Naive thymus-derived CD4-positive, alpha-beta T cell (primary cell): Measurements from ENCODE around the gene CCDC121. TPM values are rescaled to one million over a fixed set of nuclear protein-coding genes. Genes with fewer than 3 reads are reported as not detected.

Source experiments
- ATAC-seq: fragments of 150-1000 bp; cut with Tn5 transposase; 2 replicates; pipeline ENCODE4 v1.10.0; 2021; ENCODE audit warnings: mild to moderate bottlenecking, moderate library complexity
- CTCF ChIA-PET: fragments of 350-600 bp; sonication (Branson Sonifier 250); formaldehyde crosslinking; loops from one replicate; lab custom pipeline; 2021; ENCODE audit warnings: antibody characterized with exemption; lab: Charles Lee
- POLR2A ChIA-PET: fragments of 350-600 bp; sonication (Branson Sonifier 250); formaldehyde crosslinking; loops from one replicate; lab custom pipeline; 2021; ENCODE audit warnings: antibody characterized with exemption, inconsistent platforms; lab: Charles Lee
- DNase-seq, 9 donors: peaks; one replicate each; pipeline versions ENCODE4 v3.0.0 to v3.0.0-alpha.2; 2020 to 2022; ENCODE audit warnings: mixed read lengths in 1 of 9
- H3K27ac ChIP-seq: one replicate; pipeline ENCODE4 v1.7.0; 2013; ENCODE audit warnings: mild to moderate bottlenecking, low read depth, low read length, moderate library complexity
- H3K27me3 ChIP-seq, 2 donors: one replicate each; pipeline ENCODE4 v1.7.0; 2013; ENCODE audit warnings: low read length in 2 of 2, mild to moderate bottlenecking in 2 of 2, moderate library complexity in 2 of 2; ENCODE audit not compliant: control insufficient read depth in 2 of 2, insufficient read depth in 2 of 2
- H3K36me3 ChIP-seq, 3 experiments: 1 replicate in 2 of 3; 2 replicates in 1 of 3; pipeline ENCODE4 v1.7.0; 2013; ENCODE audit warnings: low read length in 3 of 3, mild to moderate bottlenecking in 3 of 3, moderate library complexity in 1 of 3; ENCODE audit not compliant: insufficient read depth in 3 of 3, control insufficient read depth in 2 of 3
- H3K4me1 ChIP-seq, 2 donors: one replicate each; pipeline ENCODE4 v1.7.0; 2013; ENCODE audit warnings: low read length in 2 of 2, mild to moderate bottlenecking in 2 of 2, moderate library complexity in 1 of 2; ENCODE audit not compliant: control insufficient read depth in 2 of 2, insufficient read depth in 2 of 2
- H3K4me3 ChIP-seq: 2 replicates; pipeline ENCODE4 v1.7.0; 2013; ENCODE audit warnings: mild to moderate bottlenecking, low read length
- H3K9me3 ChIP-seq, 3 experiments: 1 replicate in 2 of 3; 2 replicates in 1 of 3; pipeline ENCODE4 v1.7.0; 2013; ENCODE audit warnings: low read length in 3 of 3; ENCODE audit not compliant: control insufficient read depth in 2 of 3
- H3K27ac Mint-ChIP-seq, 9 donors: one replicate each; pipeline ENCODE4 v1.8.0; 2020 to 2022; ENCODE audit warnings: mixed read lengths in 9 of 9, mild to moderate bottlenecking in 8 of 9, moderate library complexity in 5 of 9, inconsistent platforms in 2 of 9
- H3K27me3 Mint-ChIP-seq, 5 donors: one replicate each; pipeline ENCODE4 v1.8.0; 2021 to 2022; ENCODE audit warnings: mixed read lengths in 5 of 5, mild to moderate bottlenecking in 1 of 5
- H3K36me3 Mint-ChIP-seq, 5 donors: one replicate each; pipeline ENCODE4 v1.8.0; 2020 to 2022; ENCODE audit warnings: mixed read lengths in 5 of 5, mild to moderate bottlenecking in 3 of 5, inconsistent platforms in 1 of 5
- H3K4me1 Mint-ChIP-seq, 7 donors: one replicate each; pipeline ENCODE4 v1.8.0; 2020 to 2022; ENCODE audit warnings: mixed read lengths in 7 of 7, mild to moderate bottlenecking in 3 of 7, inconsistent platforms in 1 of 7
- H3K4me3 Mint-ChIP-seq, 10 donors: one replicate each; pipeline ENCODE4 v1.8.0; 2020 to 2022; ENCODE audit warnings: mild to moderate bottlenecking in 10 of 10, mixed read lengths in 10 of 10, moderate library complexity in 6 of 10, inconsistent platforms in 2 of 10
- H3K9me3 Mint-ChIP-seq, 11 donors: one replicate each; pipeline ENCODE4 v1.8.0; 2020 to 2022; ENCODE audit warnings: mixed read lengths in 11 of 11, mild to moderate bottlenecking in 4 of 11, inconsistent platforms in 1 of 11, moderate library complexity in 1 of 11
- intact Hi-C, 2 donors: fragments of 100-400 bp; cut with micrococcal nuclease; formaldehyde crosslinking; loops; one replicate each; pipeline ENCODE4 v1.15.1; 2023
- polyA plus RNA-seq, 2 donors: library from polyadenylated mRNA; unstranded; fragments of 300-500 nt; fragmentation: Illumina TruSeq; gene quantifications; one replicate each; pipeline ENCODE4 v1.2.3, GENCODE V29; 2021
- total RNA-seq, 6 experiments: library from RNA in 5 of 6; stranded (reverse) in 5 of 6; gene quantifications; 1 replicate in 5 of 6; 2 replicates in 1 of 6; pipeline ENCODE4 v1.2.3 and lab custom pipeline; 2021 to 2026

Gene CCDC121
- total and polyA plus RNA-seq, 7 experiments from 2014 or later = 0.61 to 2.7 (median 1.9) TPM

GRCh38 chr2:27652790-27653189, 24.0 kb upstream of the CCDC121 start:
- Histone ChIP-seq H3K27me3 (no peaks in the 10 kb centered on the region), H3K9me3 (no peaks in the 10 kb centered on the region), H3K27ac (no peak overlapping the region), H3K36me3 (peaks cover 9 to 94% (median 35%) of the 10 kb centered on the region in 3 experiments), H3K4me1 (no peaks in the 10 kb centered on the region), H3K4me3 (no peak overlapping the region)
- intact Hi-C loops = no loop called here
- H3K27ac Mint-ChIP-seq = peak overlapping the region in 1 of 9 donors; percentile 7
- ChIA-PET POLR2A (no interaction called here), CTCF (no interaction called here)
- H3K4me3 Mint-ChIP-seq = no peak overlapping the region
- DNase-seq (no peak), ATAC-seq (no peak)
- H3K36me3 Mint-ChIP-seq = peaks cover 15 to 53% (median 31%) of the 10 kb centered on the region in 5 donors
- peaks cover 0 to 7% (median 4%) of the 10 kb centered on the region in 7 donors for H3K4me1 Mint-ChIP-seq
- no peaks in the 10 kb centered on the region for H3K27me3 Mint-ChIP-seq
- H3K9me3 Mint-ChIP-seq = no peaks in the 10 kb centered on the region

GRCh38 chr2:27652341-27652740, 23.5 kb upstream of the CCDC121 start:
- H3K9me3 Mint-ChIP-seq = no peaks in the 10 kb centered on the region
- peak overlapping the region in 1 of 9 donors; percentile 7 for H3K27ac Mint-ChIP-seq
- no peak overlapping the region for H3K4me3 Mint-ChIP-seq
- peaks cover 0 to 7% (median 4%) of the 10 kb centered on the region in 7 donors for H3K4me1 Mint-ChIP-seq
- no peaks in the 10 kb centered on the region for H3K27me3 Mint-ChIP-seq
- intact Hi-C loops = no loop called here
- ChIA-PET CTCF (interaction anchor here (0.7 kb wide), 1 partner anchor 20 kb away, joined by 3 read pairs; no protein-coding TSS in a partner anchor), POLR2A (no interaction called here)
- H3K4me3 ChIP-seq = no peak overlapping the region
- H3K27me3 ChIP-seq = no peaks in the 10 kb centered on the region
- H3K4me1 ChIP-seq = no peaks in the 10 kb centered on the region
- no peak overlapping the region for H3K27ac ChIP-seq
- no peaks in the 10 kb centered on the region for H3K9me3 ChIP-seq
- no peak for ATAC-seq
- H3K36me3 ChIP-seq = peaks cover 4 to 94% (median 40%) of the 10 kb centered on the region in 3 experiments
- DNase-seq = no peak
- peaks cover 15 to 57% (median 31%) of the 10 kb centered on the region in 5 donors for H3K36me3 Mint-ChIP-seq

GRCh38 chr2:27651056-27651455, 22.2 kb upstream of the CCDC121 start:
- no peak for ATAC-seq
- no peaks in the 10 kb centered on the region for H3K27me3 Mint-ChIP-seq
- peaks cover 15 to 53% (median 32%) of the 10 kb centered on the region in 5 donors for H3K36me3 Mint-ChIP-seq
- no peaks in the 10 kb centered on the region for H3K9me3 ChIP-seq
- ChIA-PET POLR2A (no interaction called here), CTCF (no interaction called here)
- DNase-seq = no peak
- intact Hi-C loops = no loop called here
- no peak overlapping the region for H3K27ac ChIP-seq
- H3K27ac Mint-ChIP-seq = no peak overlapping the region
- no peaks in the 10 kb centered on the region for H3K27me3 ChIP-seq
- peaks cover 3 to 92% (median 35%) of the 10 kb centered on the region in 3 experiments for H3K36me3 ChIP-seq
- no peaks in the 10 kb centered on the region for H3K9me3 Mint-ChIP-seq
- H3K4me3 ChIP-seq = no peak overlapping the region
- H3K4me1 ChIP-seq = no peaks in the 10 kb centered on the region
- H3K4me1 Mint-ChIP-seq = peaks cover 0 to 7% (median 4%) of the 10 kb centered on the region in 7 donors
- H3K4me3 Mint-ChIP-seq = no peak overlapping the region

- ChIA-PET POLR2A (no interaction called here), CTCF (interaction anchor here (0.6 kb wide), 1 partner anchor 54 kb away, joined by 3 read pairs; no protein-coding TSS in a partner anchor)
- Mint-ChIP-seq H3K36me3 (peaks cover 4 to 28% (median 20%) of the 10 kb centered on the region in 5 donors), H3K9me3 (no peaks in the 10 kb centered on the region), H3K27me3 (no peaks in the 10 kb centered on the region), H3K27ac (peak overlapping the region in 2 of 9 donors; percentile 7 to 32), H3K4me1 (peaks cover 0 to 4% (median 0%) of the 10 kb centered on the region in 7 donors), H3K4me3 (no peak overlapping the region)
- Histone ChIP-seq H3K9me3 (no peaks in the 10 kb centered on the region), H3K27ac (no peak overlapping the region), H3K4me3 (no peak overlapping the region), H3K4me1 (no peaks in the 10 kb centered on the region), H3K27me3 (no peaks in the 10 kb centered on the region), H3K36me3 (peaks cover 10 to 72% (median 27%) of the 10 kb centered on the region in 3 experiments)
- intact Hi-C loops = no loop called here
- DNase-seq (no peak), ATAC-seq (no peak)
Observed at GRCh38 chr2:27647737-27648136, 18.9 kb upstream of the CCDC121 start.

GRCh38 chr2:27647289-27647688, 18.5 kb upstream of the CCDC121 start:
- ChIA-PET POLR2A (interaction anchor here (1.5 kb wide), 1 partner anchor 16 kb away, joined by 5 read pairs; the partner anchor contains the start of genes SLC4A1AP and SUPT7L), CTCF (interaction anchor here (0.6 kb wide), 1 partner anchor 54 kb away, joined by 3 read pairs; no protein-coding TSS in a partner anchor)
- no peaks in the 10 kb centered on the region for H3K9me3 ChIP-seq
- Mint-ChIP-seq H3K36me3 (peaks cover 0 to 25% (median 20%) of the 10 kb centered on the region in 5 donors), H3K4me1 (no peaks in the 10 kb centered on the region), H3K9me3 (no peaks in the 10 kb centered on the region), H3K27ac (peak overlapping the region in 1 of 9 donors; percentile 20), H3K27me3 (no peaks in the 10 kb centered on the region), H3K4me3 (no peak overlapping the region)
- H3K27me3 ChIP-seq = no peaks in the 10 kb centered on the region
- no peak overlapping the region for H3K4me3 ChIP-seq
- H3K36me3 ChIP-seq = peaks cover 10 to 72% (median 27%) of the 10 kb centered on the region in 3 experiments
- no peak overlapping the region for H3K27ac ChIP-seq
- ATAC-seq = no peak
- no peaks in the 10 kb centered on the region for H3K4me1 ChIP-seq
- DNase-seq = no peak
- intact Hi-C loops = no loop called here

GRCh38 chr2:27645197-27645596, 16.4 kb upstream of the CCDC121 start:
- Mint-ChIP-seq H3K4me1 (no peaks in the 10 kb centered on the region), H3K27ac (no peak overlapping the region), H3K4me3 (no peak overlapping the region), H3K36me3 (peaks cover 0 to 36% (median 23%) of the 10 kb centered on the region in 5 donors), H3K9me3 (no peaks in the 10 kb centered on the region), H3K27me3 (no peaks in the 10 kb centered on the region)
- ChIA-PET CTCF (no interaction called here), POLR2A (interaction anchor here (0.6 kb wide), 1 partner anchor 31 kb away, joined by 3 read pairs; no protein-coding TSS in a partner anchor)
- ATAC-seq (no peak), DNase-seq (no peak)
- Histone ChIP-seq H3K27ac (no peak overlapping the region), H3K36me3 (peaks cover 17 to 75% (median 18%) of the 10 kb centered on the region in 3 experiments), H3K9me3 (no peaks in the 10 kb centered on the region), H3K27me3 (no peaks in the 10 kb centered on the region), H3K4me3 (no peak overlapping the region), H3K4me1 (no peaks in the 10 kb centered on the region)
- intact Hi-C loops = no loop called here
